ENCODE results near the gene USP40. TPM values are rescaled to one million over a fixed set of nuclear protein-coding genes. Genes with fewer than 3 reads are reported as not detected.

USP40 gene
- total and polyA plus RNA-seq, 2 of the 8 experiments (the other 6 are each of a cell fraction or from before 2014, with no cell fraction given) = 12.0 to 15.7 TPM

DNA sequence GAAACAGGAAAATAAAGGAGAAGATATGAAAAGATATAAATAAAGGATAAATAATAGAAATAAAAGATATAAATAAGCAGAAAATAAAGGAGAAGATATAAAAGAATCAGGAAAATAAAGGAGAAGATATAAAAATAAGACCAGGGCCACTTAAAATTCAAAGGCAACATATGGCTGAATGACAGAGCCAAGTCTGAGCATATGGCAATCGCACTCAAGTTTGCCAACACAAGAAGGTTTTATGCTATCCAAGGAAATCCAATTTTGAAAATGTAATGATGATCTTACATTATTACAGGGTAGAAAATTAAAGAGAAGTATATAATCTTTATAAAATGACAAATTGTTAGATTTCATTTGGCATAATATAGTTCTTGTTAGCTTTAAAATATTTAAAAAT is 33.6 kb downstream of the USP40 start:
- no peak overlapping the region for H3K4me3 ChIP-seq (ENCODE audit: extremely low read depth in 1 of 4, insufficient read depth in 2 of 4, low read depth in 3 of 4, low read length in 4 of 4)
- no peak overlapping the region for H4K5ac ChIP-seq (ENCODE audit: insufficient read length, low read depth, low read length)
- H3K9ac ChIP-seq (replicated peaks in 1 of 4; ENCODE audit: extremely low read depth in 1 of 4, low read depth in 3 of 4, low read length in 3 of 4) = no peak overlapping the region
- H3K4ac ChIP-seq (replicated peaks; ENCODE audit: insufficient read length, low read depth, low read length) = no peak overlapping the region
- H3K27me3 ChIP-seq (replicated peaks in 1 of 4; ENCODE audit: control insufficient read depth in 3 of 4, extremely low read depth in 1 of 4, insufficient read depth in 3 of 4, low read length in 3 of 4) = no peaks in the 10 kb centered on the region
- no peaks in the 10 kb centered on the region for H3K79me2 ChIP-seq (ENCODE audit: control insufficient read depth in 1 of 2, insufficient read depth in 2 of 2, low read length in 2 of 2)
- H3K4me2 ChIP-seq (ENCODE audit: insufficient read depth in 1 of 2, low read depth in 2 of 2, low read length in 2 of 2) = no peak overlapping the region
- no peak overlapping the region for H2BK120ac ChIP-seq (replicated peaks; ENCODE audit: low read depth, low read length)
- POLR2A ChIA-PET (ENCODE audit: partially characterized antibody) = no interaction called here
- peaks cover 0 to 3% (median 0%) of the 10 kb centered on the region in 4 experiments; a peak in 1 of 8 replicates for H3K36me3 ChIP-seq (ENCODE audit: control insufficient read depth in 2 of 4, insufficient read depth in 4 of 4, low read length in 3 of 4)
- H2BK15ac ChIP-seq (ENCODE audit: low read length) = no peak overlapping the region
- H4K8ac ChIP-seq (ENCODE audit: extremely low read depth, insufficient read depth, low read length) = no peak overlapping the region
- no peak overlapping the region for H4K91ac ChIP-seq (replicated peaks; ENCODE audit: insufficient read length, low read length)
- H2BK12ac ChIP-seq (ENCODE audit: low read depth, low read length) = no peak overlapping the region
- H3K4me1 ChIP-seq (replicated peaks in 1 of 4; ENCODE audit: control insufficient read depth in 3 of 4, insufficient read depth in 4 of 4, low read length in 3 of 4) = no peaks in the 10 kb centered on the region
- DNase-seq (ENCODE audit: low read depth in 1 of 2, low spot score in 2 of 2) (no peak), FAIRE-seq (no peak)
- TF ChIP-seq JUN (IDR thresholded peaks at IDR 0.05; ENCODE audit: low read depth, low read length) = no peak
- TF ChIP-seq CBX5 (IDR thresholded peaks at IDR 0.05; ENCODE audit: low read depth, low read length) = no peak
- TF ChIP-seq SP1 (IDR thresholded peaks at IDR 0.05; ENCODE audit: low read depth, low read length) = no peak
- WGBS, 2 experiments (ENCODE audit: extremely low coverage in 1 of 2, insufficient coverage in 1 of 2, insufficient read length in 1 of 2, insufficient replicate concordance in 2 of 2, low coverage in 1 of 2, low lambda C conversion rate in 2 of 2, missing lambda C conversion rate in 1 of 2) = 91% methylated on average over 1 of the region's 1 CpG; no CpG with 5 or more reads in 1 of the 2 experiments
- no peak overlapping the region for H3K14ac ChIP-seq (ENCODE audit: insufficient read length)
- H2AK5ac ChIP-seq (ENCODE audit: low read depth, low read length) = no peak overlapping the region
- H4K20me1 ChIP-seq (replicated peaks in 1 of 2; ENCODE audit: control insufficient read depth in 1 of 2, insufficient read depth in 2 of 2, low read length in 2 of 2) = no peaks in the 10 kb centered on the region
- H3K18ac ChIP-seq (ENCODE audit: extremely low read depth, low read length) = no peak overlapping the region
- no peak overlapping the region for H2BK5ac ChIP-seq (ENCODE audit: low read depth, low read length)
- H3K9me3 ChIP-seq (ENCODE audit: insufficient read depth in 2 of 2, low read depth in 1 of 2, low read length in 1 of 2) = no peaks in the 10 kb centered on the region
- H3K79me1 ChIP-seq (ENCODE audit: low read depth, low read length) = no peaks in the 10 kb centered on the region
- H2BK20ac ChIP-seq (ENCODE audit: low read length) = no peak overlapping the region
- CTCF ChIA-PET (ENCODE audit: partially characterized antibody) = no interaction called here
- no peak overlapping the region for H3K23ac ChIP-seq (ENCODE audit: insufficient read length)
- no peak overlapping the region for H3K27ac ChIP-seq (ENCODE audit: low read depth, low read length)
- no peak overlapping the region for H3K56ac ChIP-seq (replicated peaks; ENCODE audit: insufficient read length, low read depth, low read length)
- no peaks in the 10 kb centered on the region for H3K23me2 ChIP-seq (ENCODE audit: low read depth, low read length)
- H2AFZ ChIP-seq (ENCODE audit: low read length) = no peak overlapping the region
